Liver (tissue), 9 donors: ENCODE measurements around the gene ENOX2. TPM values are rescaled to one million over a fixed set of nuclear protein-coding genes. Genes with fewer than 3 reads are reported as not detected.
A peak's percentile ranks its signal among the peaks of the same experiment; 100 is the strongest.

Source experiments
- DNase-seq: peaks from one replicate; pipeline ENCODE4 v3.0.0-alpha.2; 2017; ENCODE audit warnings: low spot score
- H3K27ac ChIP-seq, 2 donors: one replicate each; pipeline ENCODE4 v1.7.0; 2013; ENCODE audit warnings: inconsistent platforms in 2 of 2, low read length in 2 of 2, control low read depth in 1 of 2, low read depth in 1 of 2, mild to moderate bottlenecking in 1 of 2
- H3K27me3 ChIP-seq, 4 donors: one replicate each; pipeline versions ENCODE4 v1.6.1 to v1.7.0; 2013; ENCODE audit warnings: low read length in 3 of 4, inconsistent platforms in 1 of 4, mild to moderate bottlenecking in 1 of 4, moderate library complexity in 1 of 4; ENCODE audit not compliant: control insufficient read depth in 4 of 4, insufficient read depth in 4 of 4
- H3K36me3 ChIP-seq, 4 donors: one replicate each; pipeline versions ENCODE4 v1.6.1 to v1.7.0; 2013; ENCODE audit warnings: low read length in 3 of 4, mild to moderate bottlenecking in 3 of 4, low read depth in 1 of 4, moderate library complexity in 1 of 4; ENCODE audit not compliant: control insufficient read depth in 4 of 4, insufficient read depth in 3 of 4
- H3K4me1 ChIP-seq, 4 donors: one replicate each; pipeline versions ENCODE4 v1.6.1 to v1.7.0; 2013; ENCODE audit warnings: low read length in 3 of 4, mild to moderate bottlenecking in 3 of 4, moderate library complexity in 1 of 4; ENCODE audit not compliant: control insufficient read depth in 4 of 4, insufficient read depth in 4 of 4
- H3K4me3 ChIP-seq, 3 donors: one replicate each; pipeline versions ENCODE4 v1.6.1 to v1.7.0; 2013; ENCODE audit warnings: low read length in 3 of 3, control low read depth in 1 of 3, low read depth in 1 of 3, mild to moderate bottlenecking in 1 of 3
- H3K9ac ChIP-seq, 2 donors: one replicate each; pipeline ENCODE4 v1.7.0; 2013; ENCODE audit warnings: low read length in 2 of 2, mild to moderate bottlenecking in 2 of 2, moderate library complexity in 2 of 2, control low read depth in 1 of 2, low read depth in 1 of 2
- H3K9me3 ChIP-seq, 4 donors: one replicate each; pipeline versions ENCODE4 v1.6.1 to v1.7.0; 2013; ENCODE audit warnings: low read length in 3 of 4; ENCODE audit not compliant: control insufficient read depth in 4 of 4
- EGR1 ChIP-seq, 2 donors: IDR thresholded peaks; 2 replicates each; pipeline ENCODE4 v1.6.1; 2016 to 2018; ENCODE audit warnings: antibody characterized with exemption in 2 of 2, low read depth in 2 of 2
- FOXA1 ChIP-seq: IDR thresholded peaks from 2 replicates; pipeline ENCODE4 v1.6.1; 2016; ENCODE audit warnings: antibody characterized with exemption
- FOXA2 ChIP-seq: IDR thresholded peaks from 2 replicates; pipeline ENCODE4 v1.6.1; 2016; ENCODE audit warnings: antibody characterized with exemption
- GABPA ChIP-seq, 2 donors: IDR thresholded peaks in 1 of 2; conservative IDR thresholded peaks in 1 of 2; 2 replicates each; pipeline ENCODE4 v1.6.1; 2016; ENCODE audit warnings: antibody characterized with exemption in 2 of 2, mild to moderate bottlenecking in 1 of 2, moderate library complexity in 1 of 2
- HNF4A ChIP-seq, 2 donors: conservative IDR thresholded peaks; 2 replicates each; pipeline ENCODE4 v1.6.1; 2016; ENCODE audit warnings: antibody characterized with exemption in 2 of 2, mild to moderate bottlenecking in 2 of 2
- HNF4G ChIP-seq: IDR thresholded peaks from 2 replicates; pipeline ENCODE4 v1.6.1; 2016; ENCODE audit warnings: antibody characterized with exemption
- NR2F2 ChIP-seq: IDR thresholded peaks from 2 replicates; pipeline ENCODE4 v1.6.1; 2016; ENCODE audit warnings: antibody characterized with exemption
- RAD21 ChIP-seq, 2 donors: IDR thresholded peaks; 2 replicates each; pipeline ENCODE4 v1.6.1; 2016; ENCODE audit warnings: antibody characterized with exemption in 2 of 2, mild to moderate bottlenecking in 2 of 2
- RXRA ChIP-seq, 2 donors: IDR thresholded peaks; 2 replicates each; pipeline ENCODE4 v1.6.1; 2017 to 2018; ENCODE audit warnings: antibody characterized with exemption in 2 of 2, mild to moderate bottlenecking in 1 of 2
- SP1 ChIP-seq: IDR thresholded peaks from 2 replicates; pipeline ENCODE4 v1.6.1; 2018; ENCODE audit warnings: antibody characterized with exemption, mild to moderate bottlenecking
- TAF1 ChIP-seq: conservative IDR thresholded peaks from 2 replicates; pipeline ENCODE4 v1.6.1; 2016; ENCODE audit warnings: antibody characterized with exemption, mild to moderate bottlenecking
- YY1 ChIP-seq: IDR thresholded peaks from 2 replicates; pipeline ENCODE4 v1.6.1; 2016; ENCODE audit warnings: antibody characterized with exemption, mild to moderate bottlenecking
- WGBS: extraction: QIAGEN DNeasy Blood & Tissue Kit; methylation state at CpG from one replicate; pipeline ENCODE4 v1.1.7; 2013; 5-methylcytosine and 5-hydroxymethylcytosine counted together
- polyA plus RNA-seq, 2 donors: library from polyadenylated mRNA; stranded (reverse) in 1 of 2; unstranded in 1 of 2; fragments of 200-250 nt in 1 of 2; fragments of >200 nt in 1 of 2; fragmentation: Nextera tagmentation in 1 of 2; extraction: Ambion mirVana in 1 of 2; gene quantifications; one replicate each; pipeline versions ENCODE4 v1.2.1 to v1.2.3, GENCODE V29; 2013 to 2015
- total RNA-seq, 2 donors: library from RNA; depleted of rRNA; stranded (reverse); fragments of >200 nt; gene quantifications; one replicate each; pipeline ENCODE4 v1.2.3, GENCODE V29; 2014
- TF ChIP-seq, protein P1 (sequence below): IDR thresholded peaks from 2 replicates; pipeline ENCODE4 v1.6.1; 2016; ENCODE audit warnings: antibody characterized with exemption, mild to moderate bottlenecking
- TF ChIP-seq, protein P2 (sequence below): fragments of 150-350 bp; IDR thresholded peaks from 2 replicates; pipeline ENCODE4 v1.5.1; 2017; ENCODE audit warnings: improper control_type of control experiment, low read depth, low read length; ENCODE audit not compliant: missing input control
- TF ChIP-seq, protein P3 (sequence below): IDR thresholded peaks from 2 replicates; pipeline ENCODE4 v1.6.1; 2016; ENCODE audit warnings: antibody characterized with exemption
- donor health status: healthy.
- donor health status: healthy.
- donor health status: healthy.
- donor health status: healthy.
- donor health status: healthy.

Gene ENOX2
- total and polyA plus RNA-seq, 4 donors = 5.0 to 11.5 (median 6.5) TPM

DNA sequence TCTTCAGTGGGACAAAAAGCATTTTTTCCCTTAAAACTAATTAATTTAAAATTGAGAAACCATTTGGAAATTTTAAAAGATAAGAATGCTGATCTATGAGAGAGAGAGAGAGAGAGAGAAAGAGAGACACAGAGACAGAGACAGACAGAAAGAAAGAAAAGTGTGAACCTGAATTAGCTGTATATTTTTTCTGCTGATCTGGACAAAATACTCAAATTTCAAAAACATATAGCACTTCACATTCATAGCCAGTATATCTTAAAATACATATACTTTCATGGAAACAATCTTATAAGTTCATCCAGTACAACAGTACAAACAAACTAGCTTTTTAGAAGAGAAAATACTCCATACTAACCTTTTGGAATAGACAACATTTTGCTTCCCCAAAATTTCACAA is 18.4 kb downstream of the ENOX2 start:
- no peak for DNase-seq
- Histone ChIP-seq H3K4me3 (no peak overlapping the region), H3K9me3 (no peaks in the 10 kb centered on the region)

DNA sequence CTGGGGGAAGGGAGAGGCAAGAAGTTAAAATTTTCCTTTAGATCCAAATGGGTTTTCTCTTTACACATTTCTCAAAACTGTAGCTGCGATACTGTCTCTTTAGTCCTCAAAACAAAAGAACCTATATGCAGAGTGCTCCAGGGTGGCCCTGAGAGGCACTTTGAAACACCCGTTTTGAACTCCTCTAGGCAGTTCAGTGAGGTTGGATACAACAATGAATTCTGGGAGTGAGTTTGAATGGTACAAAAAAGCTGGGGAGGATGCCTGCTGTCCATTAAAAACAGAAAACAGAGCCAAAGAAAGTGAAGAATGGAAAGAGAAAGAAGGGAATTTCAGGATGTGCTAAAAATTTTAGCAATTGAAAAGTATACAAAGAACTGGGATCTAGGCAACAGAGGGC is 23.1 kb downstream of the ENOX2 start:
- Histone ChIP-seq H3K36me3 (no peaks in the 10 kb centered on the region), H3K27me3 (no peaks in the 10 kb centered on the region), H3K4me3 (no peak overlapping the region), H3K4me1 (peaks cover 0 to 6% (median 1%) of the 10 kb centered on the region in 4 donors), H3K9me3 (no peaks in the 10 kb centered on the region), H3K9ac (no peak overlapping the region), H3K27ac (no peak overlapping the region)
- WGBS = 95% methylated on average over 2 of the region's 2 CpGs
- no peak for TF ChIP-seq EGR1 (IDR thresholded peaks at IDR 0.05; ENCODE audit: low read depth in 2 of 2)
- TF ChIP-seq HNF4A (conservative IDR thresholded peaks at IDR 0.05) = no peak
- no peak for TF ChIP-seq RAD21 (IDR thresholded peaks at IDR 0.05)
- no peak for TF ChIP-seq FOXA1
- no peak for TF ChIP-seq RXRA (IDR thresholded peaks at IDR 0.05)
- no peak for TF ChIP-seq NR2F2
- TF ChIP-seq, protein P1, sequence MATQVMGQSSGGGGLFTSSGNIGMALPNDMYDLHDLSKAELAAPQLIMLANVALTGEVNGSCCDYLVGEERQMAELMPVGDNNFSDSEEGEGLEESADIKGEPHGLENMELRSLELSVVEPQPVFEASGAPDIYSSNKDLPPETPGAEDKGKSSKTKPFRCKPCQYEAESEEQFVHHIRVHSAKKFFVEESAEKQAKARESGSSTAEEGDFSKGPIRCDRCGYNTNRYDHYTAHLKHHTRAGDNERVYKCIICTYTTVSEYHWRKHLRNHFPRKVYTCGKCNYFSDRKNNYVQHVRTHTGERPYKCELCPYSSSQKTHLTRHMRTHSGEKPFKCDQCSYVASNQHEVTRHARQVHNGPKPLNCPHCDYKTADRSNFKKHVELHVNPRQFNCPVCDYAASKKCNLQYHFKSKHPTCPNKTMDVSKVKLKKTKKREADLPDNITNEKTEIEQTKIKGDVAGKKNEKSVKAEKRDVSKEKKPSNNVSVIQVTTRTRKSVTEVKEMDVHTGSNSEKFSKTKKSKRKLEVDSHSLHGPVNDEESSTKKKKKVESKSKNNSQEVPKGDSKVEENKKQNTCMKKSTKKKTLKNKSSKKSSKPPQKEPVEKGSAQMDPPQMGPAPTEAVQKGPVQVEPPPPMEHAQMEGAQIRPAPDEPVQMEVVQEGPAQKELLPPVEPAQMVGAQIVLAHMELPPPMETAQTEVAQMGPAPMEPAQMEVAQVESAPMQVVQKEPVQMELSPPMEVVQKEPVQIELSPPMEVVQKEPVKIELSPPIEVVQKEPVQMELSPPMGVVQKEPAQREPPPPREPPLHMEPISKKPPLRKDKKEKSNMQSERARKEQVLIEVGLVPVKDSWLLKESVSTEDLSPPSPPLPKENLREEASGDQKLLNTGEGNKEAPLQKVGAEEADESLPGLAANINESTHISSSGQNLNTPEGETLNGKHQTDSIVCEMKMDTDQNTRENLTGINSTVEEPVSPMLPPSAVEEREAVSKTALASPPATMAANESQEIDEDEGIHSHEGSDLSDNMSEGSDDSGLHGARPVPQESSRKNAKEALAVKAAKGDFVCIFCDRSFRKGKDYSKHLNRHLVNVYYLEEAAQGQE = no peak
- no peak for TF ChIP-seq GABPA (IDR thresholded peaks at IDR 0.05 in 1 of 2, conservative IDR thresholded peaks at IDR 0.05 in 1 of 2)
- DNase-seq = no peak

More for the DNA sequence above, 18.4 kb downstream of the ENOX2 start:
- Histone ChIP-seq H3K27ac (no peak overlapping the region), H3K9ac (no peak overlapping the region), H3K4me1 (no peaks in the 10 kb centered on the region), H3K27me3 (no peaks in the 10 kb centered on the region), H3K36me3 (no peaks in the 10 kb centered on the region)
- TF ChIP-seq YY1 = no peak
- no peak for TF ChIP-seq FOXA2
- TF ChIP-seq NR2F2 = no peak

DNA sequence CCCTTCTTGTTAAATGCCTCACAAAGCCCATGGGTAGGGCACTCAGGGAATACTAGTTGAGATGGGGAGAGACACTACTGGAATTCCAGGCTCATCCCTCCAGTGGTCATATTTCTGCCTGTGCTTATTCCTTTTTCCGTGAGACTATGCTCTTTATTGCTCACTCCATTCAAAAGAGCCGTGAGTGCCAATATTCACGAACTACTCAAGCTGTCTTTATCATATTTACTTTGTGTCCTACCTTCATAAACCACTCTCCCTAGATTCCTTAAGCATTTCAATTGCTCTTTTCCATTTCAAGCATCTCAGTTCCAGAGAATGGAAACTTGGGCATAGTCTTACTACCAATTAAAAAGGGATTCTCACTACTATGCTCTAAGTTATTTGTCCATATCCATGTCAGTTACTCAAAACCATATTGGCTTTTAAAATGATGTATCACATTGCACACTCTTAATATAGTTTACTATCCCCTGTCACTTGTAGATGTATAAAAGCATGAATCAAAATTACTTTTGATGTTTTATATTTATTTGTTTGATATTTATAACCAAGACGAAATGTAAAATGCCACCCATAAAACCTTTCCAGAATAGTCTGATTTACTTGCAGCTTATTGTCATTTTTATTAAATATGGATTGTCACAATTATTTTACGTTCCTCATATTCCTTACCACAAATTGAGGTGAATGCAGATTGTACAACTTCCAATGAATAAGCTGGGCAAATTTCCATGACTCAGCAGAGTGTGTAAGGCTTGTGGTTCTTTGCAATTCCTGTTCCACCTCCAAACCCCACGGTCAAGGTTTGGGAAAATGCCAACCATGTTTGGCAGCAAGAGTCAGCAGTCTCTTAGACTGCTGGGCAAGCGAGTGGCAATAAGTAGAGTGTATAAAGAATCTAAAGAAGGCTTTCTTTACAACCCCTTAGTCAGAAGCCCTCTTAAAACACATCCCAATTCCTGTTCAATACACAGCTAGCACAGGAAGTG is 24.4 kb downstream of the ENOX2 start:
- Histone ChIP-seq H3K27me3 (no peaks in the 10 kb centered on the region), H3K4me1 (peaks cover 0 to 6% (median 1%) of the 10 kb centered on the region in 4 donors), H3K27ac (no peak overlapping the region), H3K4me3 (no peak overlapping the region), H3K9me3 (no peaks in the 10 kb centered on the region), H3K36me3 (no peaks in the 10 kb centered on the region), H3K9ac (no peak overlapping the region)
- DNase-seq = no peak
- TF ChIP-seq, protein P2, sequence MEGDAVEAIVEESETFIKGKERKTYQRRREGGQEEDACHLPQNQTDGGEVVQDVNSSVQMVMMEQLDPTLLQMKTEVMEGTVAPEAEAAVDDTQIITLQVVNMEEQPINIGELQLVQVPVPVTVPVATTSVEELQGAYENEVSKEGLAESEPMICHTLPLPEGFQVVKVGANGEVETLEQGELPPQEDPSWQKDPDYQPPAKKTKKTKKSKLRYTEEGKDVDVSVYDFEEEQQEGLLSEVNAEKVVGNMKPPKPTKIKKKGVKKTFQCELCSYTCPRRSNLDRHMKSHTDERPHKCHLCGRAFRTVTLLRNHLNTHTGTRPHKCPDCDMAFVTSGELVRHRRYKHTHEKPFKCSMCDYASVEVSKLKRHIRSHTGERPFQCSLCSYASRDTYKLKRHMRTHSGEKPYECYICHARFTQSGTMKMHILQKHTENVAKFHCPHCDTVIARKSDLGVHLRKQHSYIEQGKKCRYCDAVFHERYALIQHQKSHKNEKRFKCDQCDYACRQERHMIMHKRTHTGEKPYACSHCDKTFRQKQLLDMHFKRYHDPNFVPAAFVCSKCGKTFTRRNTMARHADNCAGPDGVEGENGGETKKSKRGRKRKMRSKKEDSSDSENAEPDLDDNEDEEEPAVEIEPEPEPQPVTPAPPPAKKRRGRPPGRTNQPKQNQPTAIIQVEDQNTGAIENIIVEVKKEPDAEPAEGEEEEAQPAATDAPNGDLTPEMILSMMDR = no peak
- no peak for TF ChIP-seq SP1
- peak in 1 of 2 donors; percentile 13 for TF ChIP-seq RAD21 (IDR thresholded peaks at IDR 0.05)
- TF ChIP-seq TAF1 = no peak
- TF ChIP-seq, protein P3, sequence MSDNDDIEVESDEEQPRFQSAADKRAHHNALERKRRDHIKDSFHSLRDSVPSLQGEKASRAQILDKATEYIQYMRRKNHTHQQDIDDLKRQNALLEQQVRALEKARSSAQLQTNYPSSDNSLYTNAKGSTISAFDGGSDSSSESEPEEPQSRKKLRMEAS = no peak
- peak in 1 of 2 donors; percentile 9 for TF ChIP-seq HNF4A (conservative IDR thresholded peaks at IDR 0.05)
- TF ChIP-seq GABPA (IDR thresholded peaks at IDR 0.05 in 1 of 2, conservative IDR thresholded peaks at IDR 0.05 in 1 of 2) = no peak
- peak in 1 of 2 donors; percentile 14 for TF ChIP-seq RXRA (IDR thresholded peaks at IDR 0.05)
- no peak for TF ChIP-seq HNF4G
- no peak for TF ChIP-seq NR2F2
- 68% methylated on average over 7 of the region's 7 CpGs for WGBS
